NT2/D1 (cell line): ENCODE data around the gene MOV10.

Experiments used
- DNase-seq: peaks from one replicate; pipeline ENCODE4 v3.0.0-alpha.2; 2011; ENCODE audit warnings: low read depth, low spot score
- H3K27me3 ChIP-seq: 2 replicates; pipeline ENCODE4 v1.6.0; 2011; ENCODE audit warnings: mild to moderate bottlenecking; ENCODE audit not compliant: insufficient read length, insufficient read depth
- H3K36me3 ChIP-seq: 2 replicates; pipeline ENCODE4 v1.6.1; 2011; ENCODE audit warnings: mild to moderate bottlenecking, low read length, mixed read lengths; ENCODE audit not compliant: insufficient read depth, insufficient read length
- H3K4me1 ChIP-seq: 2 replicates; pipeline ENCODE4 v1.5.1; 2011; ENCODE audit not compliant: insufficient read depth, insufficient read length
- H3K4me3 ChIP-seq: 2 replicates; pipeline ENCODE4 v1.5.1; 2011; ENCODE audit warnings: low read depth; ENCODE audit not compliant: insufficient read length
- H3K9ac ChIP-seq: 2 replicates; pipeline ENCODE4 v1.6.0; 2011; ENCODE audit warnings: low read depth; ENCODE audit not compliant: insufficient read length
- H3K9me3 ChIP-seq: 2 replicates; pipeline ENCODE4 v1.5.1; 2011; ENCODE audit warnings: mild to moderate bottlenecking, low read length; ENCODE audit not compliant: insufficient read depth
- SUZ12 ChIP-seq: IDR thresholded peaks from 2 replicates; pipeline ENCODE4 v1.6.1; 2011; ENCODE audit not compliant: insufficient read length, insufficient read depth; ENCODE audit errors: extremely low read depth
- YY1 ChIP-seq: IDR thresholded peaks from 2 replicates; pipeline ENCODE4 v1.6.1; 2011; ENCODE audit not compliant: insufficient read length, insufficient read depth
- ZNF274 ChIP-seq: IDR thresholded peaks from 2 replicates; pipeline ENCODE4 v1.6.1; 2011; ENCODE audit warnings: mild to moderate bottlenecking, low read depth, low read length

MOV10 gene

DNA sequence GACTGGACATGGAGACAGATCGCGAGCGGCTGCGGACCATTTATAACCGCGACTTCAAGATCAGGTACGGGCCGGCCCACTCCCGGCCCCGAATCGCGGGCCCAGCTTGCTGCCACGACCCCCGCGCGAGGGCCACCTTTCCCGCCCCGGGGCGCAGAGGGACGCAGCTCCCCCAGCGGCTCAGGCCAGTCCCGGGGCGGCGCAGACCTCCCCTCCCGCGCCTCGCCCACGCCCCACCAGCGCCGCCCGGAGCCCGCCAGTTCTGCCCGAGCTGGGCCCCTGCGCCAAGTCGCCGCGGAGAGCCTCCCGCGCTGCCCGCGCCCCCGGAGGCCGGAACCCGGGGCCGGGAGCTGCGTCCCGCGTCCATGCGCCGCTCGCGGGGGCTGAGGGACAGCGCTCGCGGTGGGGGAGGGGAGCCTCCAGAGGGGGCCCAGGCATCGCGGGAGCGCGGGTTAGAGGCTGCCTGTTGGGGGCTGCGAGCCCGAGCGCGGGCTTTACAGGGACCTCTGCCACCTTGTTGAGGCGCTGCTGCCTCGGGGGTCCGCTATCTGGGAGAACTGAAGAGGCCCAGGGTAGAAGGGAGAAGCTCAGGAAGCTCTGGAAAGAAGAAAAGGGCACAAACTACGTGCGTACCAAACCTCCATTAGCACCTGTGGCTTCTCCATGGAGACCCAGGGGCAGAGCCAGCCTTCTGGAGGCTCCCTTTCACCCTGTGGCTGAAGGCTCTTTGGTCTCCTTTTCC, 698 bp downstream of the MOV10 start:
- TF ChIP-seq YY1 (no peak), SUZ12 (no peak), ZNF274 (no peak)
- Histone ChIP-seq H3K36me3 (peaks cover 21% of the 10 kb centered on the region), H3K9me3 (no peaks in the 10 kb centered on the region), H3K4me1 (no peaks in the 10 kb centered on the region), H3K27me3 (peaks cover 7% of the 10 kb centered on the region), H3K4me3 (peak overlapping the region; percentile 77), H3K9ac (peak overlapping the region; percentile 91)
- no peak for DNase-seq

GRCh38 chr1:112675728-112676381, 1.4 kb downstream of the MOV10 start:
- Histone ChIP-seq H3K9ac (peak overlapping the region; percentile 91), H3K9me3 (no peaks in the 10 kb centered on the region), H3K4me1 (no peaks in the 10 kb centered on the region), H3K36me3 (peaks cover 15% of the 10 kb centered on the region), H3K4me3 (peak overlapping the region; percentile 77), H3K27me3 (peaks cover 7% of the 10 kb centered on the region)
- DNase-seq = no peak
- TF ChIP-seq SUZ12 (no peak), ZNF274 (no peak), YY1 (no peak)

- Histone ChIP-seq H3K27me3 (peaks cover 7% of the 10 kb centered on the region), H3K4me3 (no peak overlapping the region), H3K4me1 (no peaks in the 10 kb centered on the region), H3K9me3 (no peaks in the 10 kb centered on the region), H3K36me3 (peaks cover 17% of the 10 kb centered on the region), H3K9ac (no peak overlapping the region)
- no peak for TF ChIP-seq ZNF274
- no peak for TF ChIP-seq SUZ12
- no peak for TF ChIP-seq YY1
- no peak for DNase-seq
These were observed 2.1 kb downstream of the MOV10 start for GRCh38 chr1:112676543-112676942.

DNA sequence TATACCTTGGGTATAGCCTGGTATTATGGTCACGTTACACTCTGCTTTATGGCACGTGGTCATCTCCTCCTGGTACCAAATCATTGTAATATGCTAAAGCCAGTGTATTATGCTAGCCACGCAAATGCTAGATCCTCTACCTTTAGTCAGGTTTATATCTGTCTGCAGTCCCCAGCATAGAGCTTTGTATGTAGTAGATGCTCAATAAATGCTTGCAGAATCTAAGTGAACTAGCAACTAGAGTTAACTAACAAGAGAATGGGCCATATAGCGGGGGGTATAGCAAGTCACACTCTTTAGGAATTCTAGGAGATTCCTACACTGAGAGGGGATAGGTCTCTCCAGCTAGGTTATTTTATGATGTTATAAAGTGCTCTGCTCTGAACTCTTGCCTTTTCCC, 3.0 kb downstream of the MOV10 start:
- Histone ChIP-seq H3K4me3 (no peak overlapping the region), H3K36me3 (peaks cover 17% of the 10 kb centered on the region), H3K4me1 (no peaks in the 10 kb centered on the region), H3K9ac (no peak overlapping the region), H3K9me3 (no peaks in the 10 kb centered on the region), H3K27me3 (peaks cover 7% of the 10 kb centered on the region)
- no peak for TF ChIP-seq YY1
- no peak for TF ChIP-seq ZNF274
- TF ChIP-seq SUZ12 = no peak
- no peak for DNase-seq

DNA sequence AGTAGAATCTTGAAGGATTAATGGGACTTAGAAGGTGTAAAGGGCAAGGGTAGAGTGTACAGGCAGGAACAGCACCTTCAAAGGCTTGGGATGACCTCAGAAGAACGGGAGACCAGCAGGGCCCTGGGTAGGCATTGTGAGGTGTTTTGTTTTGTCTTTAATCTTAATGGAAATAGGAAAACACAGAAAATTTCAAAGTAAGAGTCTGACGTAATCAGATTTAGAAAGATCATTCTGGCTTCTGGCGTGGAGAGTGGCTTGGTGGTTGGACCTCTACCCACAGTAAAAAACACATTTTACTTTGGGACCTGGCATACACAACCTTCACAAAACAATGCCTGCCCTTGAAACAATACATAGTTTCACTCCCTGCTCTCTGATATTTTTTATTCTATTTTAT, 4.1 kb downstream of the MOV10 start:
- H3K9me3 ChIP-seq = no peaks in the 10 kb centered on the region
- no peak for DNase-seq
- H3K36me3 ChIP-seq = peaks cover 17% of the 10 kb centered on the region
- H3K9ac ChIP-seq = no peak overlapping the region
- TF ChIP-seq YY1 = no peak
- H3K27me3 ChIP-seq = peaks cover 7% of the 10 kb centered on the region
- H3K4me3 ChIP-seq = no peak overlapping the region
- no peaks in the 10 kb centered on the region for H3K4me1 ChIP-seq

DNA sequence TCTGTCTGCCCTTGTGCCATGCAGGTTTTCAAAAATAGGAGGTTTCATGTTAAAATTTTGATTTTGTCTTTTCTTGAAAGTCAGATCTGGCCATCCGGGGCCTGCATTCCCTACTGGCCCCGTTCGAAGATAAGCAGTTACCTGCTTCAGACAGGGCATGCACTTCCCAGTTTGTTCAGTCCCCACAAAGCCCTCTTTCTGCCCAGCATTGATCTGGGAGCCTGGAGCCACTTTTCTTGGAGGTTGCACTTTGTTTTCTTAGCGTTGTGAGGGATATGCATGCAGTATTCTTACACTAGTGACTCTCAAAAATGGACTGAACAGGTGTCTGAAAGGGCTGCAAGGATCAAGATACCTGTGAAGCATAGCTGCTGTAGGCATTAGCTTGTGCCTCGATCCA, 11.5 kb downstream of the MOV10 start:
- H3K4me1 ChIP-seq = no peaks in the 10 kb centered on the region
- no peaks in the 10 kb centered on the region for H3K27me3 ChIP-seq
- no peak overlapping the region for H3K4me3 ChIP-seq
- H3K9ac ChIP-seq = no peak overlapping the region
- no peaks in the 10 kb centered on the region for H3K9me3 ChIP-seq
- no peak for DNase-seq
- H3K36me3 ChIP-seq = peaks cover 32% of the 10 kb centered on the region
- no peak for TF ChIP-seq SUZ12
- TF ChIP-seq YY1 = no peak
- no peak for TF ChIP-seq ZNF274

GRCh38 chr1:112686417-112686816, 12.0 kb downstream of the MOV10 start:
- TF ChIP-seq YY1 = no peak
- peaks cover 36% of the 10 kb centered on the region for H3K36me3 ChIP-seq
- DNase-seq = no peak

DNA sequence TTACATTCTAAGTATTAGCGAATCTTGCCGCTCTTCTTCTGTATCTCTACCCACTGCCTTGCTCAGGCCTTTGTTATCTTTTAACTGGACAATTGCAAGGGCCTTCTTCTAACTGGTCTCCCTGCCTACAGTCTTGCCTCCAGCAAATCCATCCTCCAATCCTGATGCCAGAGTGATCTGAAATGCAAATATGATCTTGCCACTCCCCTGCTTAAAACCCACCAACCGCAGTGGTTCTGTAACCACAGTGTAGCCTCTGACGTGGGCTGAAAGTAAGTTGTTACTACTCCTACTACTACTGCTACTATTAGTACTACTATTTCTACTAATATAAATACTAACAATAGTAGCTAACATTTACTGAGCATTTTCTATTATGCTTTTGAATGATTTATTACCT, 12.4 kb downstream of the MOV10 start:
- Histone ChIP-seq H3K36me3 (peaks cover 41% of the 10 kb centered on the region), H3K4me1 (no peaks in the 10 kb centered on the region)

More at GRCh38 chr1:112686417-112686816, 12.0 kb downstream of the MOV10 start:
- H3K9ac ChIP-seq = no peak overlapping the region
- H3K27me3 ChIP-seq = no peaks in the 10 kb centered on the region
- no peaks in the 10 kb centered on the region for H3K4me1 ChIP-seq
- no peaks in the 10 kb centered on the region for H3K9me3 ChIP-seq
- no peak overlapping the region for H3K4me3 ChIP-seq

More for the DNA sequence above, 12.4 kb downstream of the MOV10 start:
- H3K4me3 ChIP-seq = no peak overlapping the region
- H3K27me3 ChIP-seq = no peaks in the 10 kb centered on the region
- no peak overlapping the region for H3K9ac ChIP-seq
- H3K9me3 ChIP-seq = no peaks in the 10 kb centered on the region
- no peak for DNase-seq
- no peak for TF ChIP-seq SUZ12
- no peak for TF ChIP-seq YY1
- TF ChIP-seq ZNF274 = no peak
